OCI-LY7 (cell line): ENCODE measurements around the gene RNF17. TPM values are rescaled to one million over a fixed set of nuclear protein-coding genes. Genes with fewer than 3 reads are reported as not detected.

Experiments
- BruUV-seq: library from RNA; stranded (reverse); fragments of 400-500 nt; replicated peaks from 2 replicates; lab custom pipeline; 2021; lab: Mats Ljungman, UMichigan
- CTCF ChIA-PET: fragments of 300-600 bp; sonication (Branson Sonifier 250); formaldehyde crosslinking; loops from one replicate; lab custom pipeline; 2022; ENCODE audit warnings: antibody characterized with exemption; ENCODE audit not compliant: unreplicated experiment; lab: Charles Lee
- POLR2A ChIA-PET: fragments of 300-600 bp; sonication (Branson Sonifier 250); formaldehyde crosslinking; loops from one replicate; lab custom pipeline; 2022; ENCODE audit warnings: antibody characterized with exemption; lab: Charles Lee
- DNase-seq: peaks from one replicate; pipeline ENCODE4 v3.0.0-alpha.2; 2015; ENCODE audit warnings: low spot score
- H2AFZ ChIP-seq: fragments of 200-600 bp; sonication (generic), shearing (Covaris generic); 2 replicates; pipeline ENCODE4 v1.6.1; 2014; ENCODE audit warnings: mild to moderate bottlenecking, antibody characterized with exemption, low read length, moderate library complexity
- H3K27ac ChIP-seq: fragments of 200-600 bp; sonication (generic); 2 replicates; pipeline ENCODE4 v1.5.1; 2014; ENCODE audit warnings: mixed run types, low read depth, mild to moderate bottlenecking, moderate library complexity, low read length, inconsistent platforms; ENCODE audit not compliant: poor library complexity, severe bottlenecking
- H3K36me3 ChIP-seq: fragments of 200-600 bp; sonication (generic); 2 replicates; pipeline ENCODE4 v1.6.1; 2014; ENCODE audit warnings: mild to moderate bottlenecking, antibody characterized with exemption, low read length, moderate library complexity, mixed read lengths; ENCODE audit not compliant: insufficient read depth
- H3K4me1 ChIP-seq: fragments of 200-600 bp; sonication (generic); 2 replicates; pipeline ENCODE4 v1.5.1; 2014; ENCODE audit warnings: mild to moderate bottlenecking, low read length; ENCODE audit not compliant: insufficient read depth, poor library complexity, severe bottlenecking
- H3K4me2 ChIP-seq: fragments of 200-600 bp; sonication (generic); 2 replicates; pipeline ENCODE4 v1.6.1; 2014; ENCODE audit warnings: mild to moderate bottlenecking, low read length
- H3K4me3 ChIP-seq: fragments of 200-600 bp; sonication (generic); 2 replicates; pipeline ENCODE4 v1.5.1; 2014; ENCODE audit warnings: mild to moderate bottlenecking, low read depth, low read length; ENCODE audit not compliant: poor library complexity, severe bottlenecking
- H3K79me2 ChIP-seq: fragments of 200-600 bp; sonication (generic); 2 replicates; pipeline ENCODE4 v1.6.1; 2016; ENCODE audit warnings: low read depth, mild to moderate bottlenecking, low read length, moderate library complexity, mixed read lengths; ENCODE audit not compliant: insufficient read depth
- H3K9me2 ChIP-seq: fragments of 200-600 bp; sonication (generic); 2 replicates; pipeline ENCODE4 v1.6.1; 2016; ENCODE audit warnings: mild to moderate bottlenecking, low read length, mixed read lengths; ENCODE audit not compliant: insufficient read depth
- H3K9me3 ChIP-seq: fragments of 200-600 bp; sonication (generic); 2 replicates; pipeline ENCODE4 v1.6.1; 2014; ENCODE audit warnings: mild to moderate bottlenecking, mixed run types, low read length, mixed read lengths
- H4K20me1 ChIP-seq: fragments of 200-600 bp; sonication (generic); 2 replicates; pipeline ENCODE4 v1.6.1; 2014; ENCODE audit warnings: mild to moderate bottlenecking, antibody characterized with exemption, low read length, moderate library complexity, mixed read lengths; ENCODE audit not compliant: insufficient read depth
- CTCF ChIP-seq: fragments of 200-600 bp; sonication (generic); conservative IDR thresholded peaks from 2 replicates; pipeline ENCODE4 v1.5.1; 2014; ENCODE audit warnings: mild to moderate bottlenecking, antibody characterized with exemption, low read length, moderate library complexity, mixed read lengths
- EZH2phosphoT487 ChIP-seq: fragments of 200-600 bp; sonication (generic); IDR thresholded peaks from 2 replicates; pipeline ENCODE4 v1.6.1; 2018; ENCODE audit warnings: low read depth, borderline replicate concordance, mild to moderate bottlenecking, mixed run types, antibody characterized with exemption, low read length, moderate library complexity, mixed read lengths
- intact Hi-C: fragments of 100-400 bp; cut with micrococcal nuclease; formaldehyde crosslinking; loops from one replicate; pipeline ENCODE4 v1.10.0; 2022; ENCODE audit not compliant: unreplicated experiment
- total RNA-seq, 2 experiments: library from RNA; depleted of rRNA in 1 of 2; stranded (reverse); fragments of >200 nt in 1 of 2; shearing (Covaris generic) in 1 of 2; gene quantifications; 2 replicates each; pipeline ENCODE4 v1.2.3, GENCODE V29; 2014 to 2022

The RNF17 gene
- total RNA-seq, 2 experiments from 2014 or later = not detected

- Histone ChIP-seq H2AFZ (no peak overlapping the region), H3K36me3 (peaks cover 72% of the 10 kb centered on the region), H3K4me2 (no peak overlapping the region), H3K27ac (no peak overlapping the region), H3K4me3 (no peak overlapping the region), H4K20me1 (no peaks in the 10 kb centered on the region), H3K9me3 (no peaks in the 10 kb centered on the region), H3K9me2 (no peaks in the 10 kb centered on the region), H3K79me2 (0 out of 2 replicates have a peak, but pooled peaks cover 4% of the 10 kb centered on the region), H3K4me1 (no peaks in the 10 kb centered on the region)
- ChIA-PET CTCF (no interaction called here), POLR2A (interaction anchor here (1.6 kb wide), 1 partner anchor 8 kb away, joined by 3 read pairs; no protein-coding TSS in a partner anchor)
- no peak for TF ChIP-seq CTCF
- no peak for TF ChIP-seq EZH2phosphoT487
- no peak for DNase-seq
- intact Hi-C loops = no loop called here
- BruUV-seq = no TSS peak
These were observed 135.6 kb downstream of the RNF17 start for GRCh38 chr13:24899601-24900000.

GRCh38 chr13:24900507-24900906 lies 136.5 kb downstream of the RNF17 start:
- Histone ChIP-seq H3K27ac (no peak overlapping the region), H3K4me2 (no peak overlapping the region), H3K79me2 (0 out of 2 replicates have a peak, but pooled peaks cover 6% of the 10 kb centered on the region), H3K36me3 (peaks cover 81% of the 10 kb centered on the region), H4K20me1 (no peaks in the 10 kb centered on the region), H3K9me3 (no peaks in the 10 kb centered on the region), H3K4me1 (no peaks in the 10 kb centered on the region), H3K9me2 (no peaks in the 10 kb centered on the region), H2AFZ (no peak overlapping the region), H3K4me3 (no peak overlapping the region)
- peak; percentile 22 for DNase-seq
- intact Hi-C loops = no loop called here
- no TSS peak for BruUV-seq
- TF ChIP-seq CTCF = no peak
- no peak for TF ChIP-seq EZH2phosphoT487
- POLR2A ChIA-PET = no interaction called here
- CTCF ChIA-PET = interaction anchor here (0.7 kb wide), 1 partner anchor 12 kb away, joined by 3 read pairs; no protein-coding TSS in a partner anchor

- H3K4me1 ChIP-seq = no peaks in the 10 kb centered on the region
- no peaks in the 10 kb centered on the region for H3K9me3 ChIP-seq
- TF ChIP-seq EZH2phosphoT487 = no peak
- TF ChIP-seq CTCF = no peak
- no peaks in the 10 kb centered on the region for H4K20me1 ChIP-seq
- H3K9me2 ChIP-seq = no peaks in the 10 kb centered on the region
- no peak overlapping the region for H3K27ac ChIP-seq
- intact Hi-C loops = no loop called here
- 0 out of 2 replicates have a peak, but pooled peaks cover 6% of the 10 kb centered on the region for H3K79me2 ChIP-seq
- no peak overlapping the region for H3K4me2 ChIP-seq
- no peak for DNase-seq
- peaks cover 85% of the 10 kb centered on the region for H3K36me3 ChIP-seq
- no TSS peak for BruUV-seq
- POLR2A ChIA-PET = no interaction called here
- no peak overlapping the region for H3K4me3 ChIP-seq
- CTCF ChIA-PET = no interaction called here
- no peak overlapping the region for H2AFZ ChIP-seq
These were observed 141.3 kb downstream of the RNF17 start for GRCh38 chr13:24905242-24905641.
